Activated CD4-positive, alpha-beta T cell treated with anti-CD3 and anti-CD28 coated beads for 36 hours (primary cell): ENCODE measurements around the gene PTMS. TPM values are rescaled to one million over a fixed set of nuclear protein-coding genes. Genes with fewer than 3 reads are reported as not detected.

Source experiments
- total RNA-seq, 2 experiments: library from RNA; stranded (reverse); gene quantifications; one replicate each; pipeline ENCODE4 v1.2.3, GENCODE V29; 2021

The PTMS gene
- total RNA-seq, 2 experiments from 2014 or later: 62.2 to 105 TPM

Other genes starting within 250 kb of the PTMS start
- 1,000 to 10,000 TPM; 7,289 to 9,770 TPM for gene GAPDH, start 231.8 kb upstream of the PTMS start, total RNA-seq
- 1 to 10 TPM; 8.1 to 8.4 TPM for gene IFFO1, start 210.3 kb upstream of the PTMS start, total RNA-seq
- 10 to 100 TPM; 93.2 to 97.1 TPM for gene NOP2, start 198.1 kb upstream of the PTMS start, total RNA-seq
- gene CHD4, start 159.0 kb upstream of the PTMS start, total RNA-seq: 100 to 1,000 TPM; 279 to 322 TPM
- 1 to 10 TPM; 3.5 TPM for gene LPAR5, start 130.4 kb upstream of the PTMS start, total RNA-seq
- 1 to 10 TPM; 1.7 to 3.3 TPM for gene ACRBP, start 118.9 kb upstream of the PTMS start, total RNA-seq
- gene ING4, start 103.2 kb upstream of the PTMS start, total RNA-seq: 10 to 100 TPM; 14.9 to 17.6 TPM
- gene ZNF384, start 77.0 kb upstream of the PTMS start, total RNA-seq: 10 to 100 TPM; 61.4 to 79.0 TPM
- under 1 TPM; 0.32 to 0.93 TPM for gene PIANP, start 65.5 kb upstream of the PTMS start, total RNA-seq
- 10 to 100 TPM; 38.3 to 41.6 TPM for gene COPS7A, start 42.3 kb upstream of the PTMS start, total RNA-seq
- gene MLF2, start 13.2 kb upstream of the PTMS start, total RNA-seq: 100 to 1,000 TPM; 142 to 144 TPM
- 10 to 100 TPM; 88.2 to 93.9 TPM for gene LAG3, start 6.2 kb downstream of the PTMS start, total RNA-seq
- gene CD4, start 23.2 kb downstream of the PTMS start, total RNA-seq: 100 to 1,000 TPM; 206 to 211 TPM
- under 1 TPM; 0.11 to 0.26 TPM for gene GPR162, start 55.5 kb downstream of the PTMS start, total RNA-seq
- gene P3H3, start 62.0 kb downstream of the PTMS start, total RNA-seq: 1 to 10 TPM in 1 of 2 experiments, under 1 TPM in 1; 0.86 to 1.3 TPM
- gene GNB3, start 74.6 kb downstream of the PTMS start, total RNA-seq: under 1 TPM; 0.66 to 0.76 TPM
- 10 to 100 TPM; 87.8 to 99.7 TPM for gene CDCA3, start 84.9 kb downstream of the PTMS start, total RNA-seq
- gene USP5, start 85.8 kb downstream of the PTMS start, total RNA-seq: 100 to 1,000 TPM; 128 to 132 TPM
- 1,000 to 10,000 TPM; 1,824 to 2,753 TPM for gene TPI1, start 101.2 kb downstream of the PTMS start, total RNA-seq
- gene SPSB2, start 106.9 kb downstream of the PTMS start, total RNA-seq: 1 to 10 TPM; 1.7 to 2.2 TPM
- gene LRRC23, start 138.5 kb downstream of the PTMS start, total RNA-seq: 1 to 10 TPM; 6.4 to 7.0 TPM
- 100 to 1,000 TPM; 301 to 317 TPM for gene ENO2, start 148.2 kb downstream of the PTMS start, total RNA-seq
- 10 to 100 TPM; 32.2 to 32.4 TPM for gene ATN1, start 161.6 kb downstream of the PTMS start, total RNA-seq
- not detected for gene RNU7-1, start 177.5 kb downstream of the PTMS start, total RNA-seq
- 100 to 1,000 TPM; 189 to 208 TPM for gene C12orf57, start 177.7 kb downstream of the PTMS start, total RNA-seq
- gene PTPN6, start 185.0 kb downstream of the PTMS start, total RNA-seq: 100 to 1,000 TPM; 335 to 483 TPM
- gene PHB2, start 204.3 kb downstream of the PTMS start, total RNA-seq: 100 to 1,000 TPM; 398 to 502 TPM
- gene EMG1, start 204.6 kb downstream of the PTMS start, total RNA-seq: 100 to 1,000 TPM in 1 of 2 experiments, 10 to 100 TPM in 1; 85.0 to 106 TPM